ENCODE results near the gene PID1. TPM values are rescaled to one million over a fixed set of nuclear protein-coding genes. Genes with fewer than 3 reads are reported as not detected.

Gene PID1
- total RNA-seq, 6 experiments from 2014 or later, result 28.5 to 95.4 (median 65.3) TPM

- WGBS (ENCODE audit: insufficient coverage, low coverage, low lambda C conversion rate, missing lambda C conversion rate), result 75% methylated on average over 6 of the region's 6 CpGs
- Histone ChIP-seq H3K4me1 (peaks cover 0 to 30% (median 11%) of the 10 kb centered on the region in 4 donors), H3K4me3 (no peak overlapping the region), H3K9me3 (no peaks in the 10 kb centered on the region), H3K36me3 (no peaks in the 10 kb centered on the region), H3K27ac (no peak overlapping the region), H3K27me3 (no peaks in the 10 kb centered on the region)
- no peak for TF ChIP-seq CTCF (IDR thresholded peaks at IDR 0.05)
- no peak for TF ChIP-seq POLR2A (IDR thresholded peaks at IDR 0.05)
- ATAC-seq (no peak), DNase-seq (no peak)
- intact Hi-C loops (cut with DNase I), result no loop called here
Observed at GRCh38 chr2:229087843-229088516, 183.1 kb downstream of the PID1 start.

- Histone ChIP-seq H3K27ac (no peak overlapping the region), H3K36me3 (no peaks in the 10 kb centered on the region), H3K4me3 (no peak overlapping the region), H3K4me1 (peaks cover 0 to 30% (median 11%) of the 10 kb centered on the region in 4 donors), H3K9me3 (peaks cover 0 to 2% (median 0%) of the 10 kb centered on the region in 4 donors), H3K27me3 (no peaks in the 10 kb centered on the region)
- TF ChIP-seq POLR2A (IDR thresholded peaks at IDR 0.05) (no peak), CTCF (IDR thresholded peaks at IDR 0.05) (no peak)
- ATAC-seq (no peak), DNase-seq (no peak)
- WGBS (ENCODE audit: insufficient coverage, low coverage, low lambda C conversion rate, missing lambda C conversion rate), result 85% methylated on average over 3 of the region's 3 CpGs
- intact Hi-C loops (cut with DNase I), result no loop called here
Observed at GRCh38 chr2:229087267-229087666, 183.8 kb downstream of the PID1 start.

- no peaks in the 10 kb centered on the region for H3K27me3 ChIP-seq
- no peak overlapping the region for H3K4me3 ChIP-seq
- peaks cover 0 to 20% (median 7%) of the 10 kb centered on the region in 4 donors for H3K4me1 ChIP-seq
- ATAC-seq (no peak), DNase-seq (no peak)
- intact Hi-C loops (cut with DNase I), result no loop called here
- no peaks in the 10 kb centered on the region for H3K36me3 ChIP-seq
- H3K9me3 ChIP-seq, result peaks cover 0 to 2% (median 0%) of the 10 kb centered on the region in 4 donors
- no peak overlapping the region for H3K27ac ChIP-seq
- TF ChIP-seq POLR2A (IDR thresholded peaks at IDR 0.05), result no peak
- TF ChIP-seq CTCF (IDR thresholded peaks at IDR 0.05), result no peak
Observed at GRCh38 chr2:229085439-229085838, 185.6 kb downstream of the PID1 start.

GRCh38 chr2:229084447-229084846 lies 186.6 kb downstream of the PID1 start:
- ATAC-seq (no peak), DNase-seq (no peak)
- H3K36me3 ChIP-seq, result no peaks in the 10 kb centered on the region
- 77% methylated on average over 5 of the region's 5 CpGs for WGBS (ENCODE audit: insufficient coverage, low coverage, low lambda C conversion rate, missing lambda C conversion rate)
- no peak overlapping the region for H3K27ac ChIP-seq
- TF ChIP-seq POLR2A (IDR thresholded peaks at IDR 0.05), result no peak
- TF ChIP-seq CTCF (IDR thresholded peaks at IDR 0.05), result no peak
- H3K27me3 ChIP-seq, result no peaks in the 10 kb centered on the region
- peaks cover 0 to 12% (median 4%) of the 10 kb centered on the region in 4 donors for H3K4me1 ChIP-seq
- intact Hi-C loops (cut with DNase I), result no loop called here
- H3K4me3 ChIP-seq, result no peak overlapping the region
- peaks cover 0 to 2% (median 0%) of the 10 kb centered on the region in 4 donors for H3K9me3 ChIP-seq

Data from right lobe of liver (tissue), 6 donors.